ENCODE data around the gene DOCK9.
"Not testable (repeated sequence)": the region's sequence is repeated elsewhere in the genome, so short reads cannot be mapped to it uniquely, and the experiment has no call there.

Gene DOCK9

GRCh38 chr13:98813993-98814392 lies 163.9 kb downstream of the DOCK9 start:
- DNase-seq, result no peak

GRCh38 chr13:98812186-98812790 lies 165.6 kb downstream of the DOCK9 start:
- DNase-seq, result not testable (repeated sequence)

GRCh38 chr13:98810746-98811145 lies 167.1 kb downstream of the DOCK9 start:
- DNase-seq, result no peak

GRCh38 chr13:98809345-98809777 lies 168.5 kb downstream of the DOCK9 start:
- no peak for DNase-seq

GRCh38 chr13:98807774-98808173 lies 170.1 kb downstream of the DOCK9 start:
- no peak for DNase-seq

- no peak for DNase-seq
Measured at GRCh38 chr13:98804336-98804855, 173.5 kb downstream of the DOCK9 start.

GRCh38 chr13:98803921-98804320 lies 173.9 kb downstream of the DOCK9 start:
- no peak for DNase-seq

- DNase-seq, result no peak
Measured at GRCh38 chr13:98803111-98803561, 174.7 kb downstream of the DOCK9 start.

GRCh38 chr13:98802559-98802958 lies 175.3 kb downstream of the DOCK9 start:
- no peak for DNase-seq

- DNase-seq, result no peak
Measured at GRCh38 chr13:98801626-98802418, 176.0 kb downstream of the DOCK9 start.

GRCh38 chr13:98800078-98800477 lies 177.8 kb downstream of the DOCK9 start:
- DNase-seq, result no peak

- DNase-seq, result no peak
Measured at GRCh38 chr13:98798849-98799645, 178.8 kb downstream of the DOCK9 start.

GRCh38 chr13:98797456-98797855 lies 180.4 kb downstream of the DOCK9 start:
- no peak for DNase-seq

GRCh38 chr13:98796798-98797197 lies 181.1 kb downstream of the DOCK9 start:
- DNase-seq, result no peak

GRCh38 chr13:98796191-98796590 lies 181.7 kb downstream of the DOCK9 start:
- no peak for DNase-seq

GRCh38 chr13:98795220-98795619 lies 182.6 kb downstream of the DOCK9 start:
- no peak for DNase-seq

GRCh38 chr13:98794498-98794897 lies 183.4 kb downstream of the DOCK9 start:
- DNase-seq, result no peak

- DNase-seq, result no peak
Measured at GRCh38 chr13:98792785-98793495, 184.9 kb downstream of the DOCK9 start.

- DNase-seq, result no peak
Measured at GRCh38 chr13:98792321-98792720, 185.5 kb downstream of the DOCK9 start.

- DNase-seq, result no peak
Measured at GRCh38 chr13:98791611-98792010, 186.3 kb downstream of the DOCK9 start.

GRCh38 chr13:98787996-98788395 lies 189.9 kb downstream of the DOCK9 start:
- DNase-seq, result no peak

GRCh38 chr13:98787173-98787572 lies 190.7 kb downstream of the DOCK9 start:
- DNase-seq, result no peak

- DNase-seq, result no peak
Measured at GRCh38 chr13:98786023-98786422, 191.8 kb downstream of the DOCK9 start.
